Amniotic stem cell (primary cell): ENCODE measurements around the gene ARRB1.
"Not testable (repeated sequence)": the region's sequence is repeated elsewhere in the genome, so short reads cannot be mapped to it uniquely, and the experiment has no call there.

Experiments
- DNase-seq: peaks from one replicate; lab custom pipeline; 2025; lab: John Stamatoyannopoulos, UW

ARRB1 gene

GRCh38 chr11:75371949-75372876 is 20.8 kb upstream of the ARRB1 start:
- DNase-seq = no peak

- DNase-seq = no peak
Observed at GRCh38 chr11:75369560-75370255, 18.2 kb upstream of the ARRB1 start.

- DNase-seq = not testable (repeated sequence)
Observed at GRCh38 chr11:75366826-75367225, 15.4 kb upstream of the ARRB1 start.

- DNase-seq = no peak
Observed at GRCh38 chr11:75365711-75366181, 14.3 kb upstream of the ARRB1 start.

GRCh38 chr11:75362285-75362684 is 10.8 kb upstream of the ARRB1 start:
- DNase-seq = not testable (repeated sequence)

GRCh38 chr11:75356613-75357012 is 5.2 kb upstream of the ARRB1 start:
- no peak for DNase-seq

GRCh38 chr11:75355051-75355450 is 3.6 kb upstream of the ARRB1 start:
- DNase-seq = no peak

GRCh38 chr11:75352588-75353206 is 1.2 kb upstream of the ARRB1 start:
- no peak for DNase-seq

- DNase-seq = no peak
Observed at GRCh38 chr11:75351791-75352587, 528 bp upstream of the ARRB1 start.

- DNase-seq = no peak
Observed at GRCh38 chr11:75350743-75351540, 519 bp downstream of the ARRB1 start.

- no peak for DNase-seq
Observed at GRCh38 chr11:75350122-75350742, 1.2 kb downstream of the ARRB1 start.

- no peak for DNase-seq
Observed at GRCh38 chr11:75349521-75350116, 1.8 kb downstream of the ARRB1 start.

GRCh38 chr11:75347781-75348566 is 3.5 kb downstream of the ARRB1 start:
- DNase-seq = peak; percentile 41

- no peak for DNase-seq
Observed at GRCh38 chr11:75346912-75347647, 4.4 kb downstream of the ARRB1 start.

- no peak for DNase-seq
Observed at GRCh38 chr11:75346296-75346695, 5.2 kb downstream of the ARRB1 start.

GRCh38 chr11:75345455-75346160 is 5.9 kb downstream of the ARRB1 start:
- DNase-seq = no peak

GRCh38 chr11:75344761-75345454 is 6.6 kb downstream of the ARRB1 start:
- DNase-seq = no peak
